Naive B cell (primary cell): ENCODE data around the gene RAB32. TPM values are rescaled to one million over a fixed set of nuclear protein-coding genes. Genes with fewer than 3 reads are reported as not detected.
A peak's percentile ranks its signal among the peaks of the same experiment; 100 is the strongest.

Experiments used
- ATAC-seq, 2 donors: fragments of 150-1000 bp; cut with Tn5 transposase; 2 replicates each; pipeline ENCODE4 v1.10.0; 2021; ENCODE audit warnings: low read depth in 2 of 2, mild to moderate bottlenecking in 2 of 2, moderate library complexity in 2 of 2
- DNase-seq: peaks from one replicate; pipeline ENCODE4 v3.0.0; 2022
- H3K27ac Mint-ChIP-seq, 6 donors: one replicate each; pipeline ENCODE4 v1.8.0; 2020 to 2022; ENCODE audit warnings: mild to moderate bottlenecking in 6 of 6, mixed read lengths in 6 of 6, moderate library complexity in 5 of 6, inconsistent platforms in 2 of 6
- H3K27me3 Mint-ChIP-seq, 3 donors: one replicate each; pipeline ENCODE4 v1.8.0; 2021 to 2022; ENCODE audit warnings: mixed read lengths in 3 of 3, mild to moderate bottlenecking in 1 of 3
- H3K36me3 Mint-ChIP-seq, 2 donors: one replicate each; pipeline ENCODE4 v1.8.0; 2020 to 2022; ENCODE audit warnings: mixed read lengths in 2 of 2, inconsistent platforms in 1 of 2, mild to moderate bottlenecking in 1 of 2
- H3K4me1 Mint-ChIP-seq, 3 donors: one replicate each; pipeline ENCODE4 v1.8.0; 2020 to 2022; ENCODE audit warnings: mixed read lengths in 3 of 3, inconsistent platforms in 1 of 3, mild to moderate bottlenecking in 1 of 3, moderate library complexity in 1 of 3
- H3K4me3 Mint-ChIP-seq, 8 donors: one replicate each; pipeline ENCODE4 v1.8.0; 2020 to 2022; ENCODE audit warnings: mild to moderate bottlenecking in 8 of 8, mixed read lengths in 8 of 8, moderate library complexity in 8 of 8, inconsistent platforms in 2 of 8
- H3K9me3 Mint-ChIP-seq, 7 donors: one replicate each; pipeline ENCODE4 v1.8.0; 2020 to 2022; ENCODE audit warnings: mixed read lengths in 7 of 7, mild to moderate bottlenecking in 5 of 7, inconsistent platforms in 2 of 7, moderate library complexity in 1 of 7
- polyA plus RNA-seq, 6 donors: library from polyadenylated mRNA; unstranded; fragments of 300-500 nt; fragmentation: Illumina TruSeq; gene quantifications; one replicate each; pipeline ENCODE4 v1.2.3, GENCODE V29; 2021; ENCODE audit warnings: low read depth in 6 of 6

RAB32 gene
- polyA plus RNA-seq, 6 donors from 2014 or later, result 0.93 to 3.4 (median 2.5) TPM

- DNase-seq, result no peak
- no peak overlapping the region for H3K27ac Mint-ChIP-seq
- peaks cover 0 to 5% (median 1%) of the 10 kb centered on the region in 7 donors for H3K9me3 Mint-ChIP-seq
- peaks cover 9% of the 10 kb centered on the region in 3 donors for H3K27me3 Mint-ChIP-seq
- no peaks in the 10 kb centered on the region for H3K36me3 Mint-ChIP-seq
- no peak overlapping the region for H3K4me3 Mint-ChIP-seq
- no peak for ATAC-seq
- peaks cover 2 to 6% (median 2%) of the 10 kb centered on the region in 3 donors for H3K4me1 Mint-ChIP-seq
Observed at GRCh38 chr6:146593986-146594385, 50.4 kb downstream of the RAB32 start.

GRCh38 chr6:146594495-146594894 is 50.9 kb downstream of the RAB32 start:
- Mint-ChIP-seq H3K27ac (no peak overlapping the region), H3K4me1 (peaks cover 7 to 10% (median 7%) of the 10 kb centered on the region in 3 donors), H3K36me3 (no peaks in the 10 kb centered on the region), H3K9me3 (peaks cover 0 to 9% (median 1%) of the 10 kb centered on the region in 7 donors), H3K4me3 (no peak overlapping the region), H3K27me3 (peaks cover 12 to 14% (median 13%) of the 10 kb centered on the region in 3 donors)
- no peak for DNase-seq
- no peak for ATAC-seq

- Mint-ChIP-seq H3K36me3 (no peaks in the 10 kb centered on the region), H3K27ac (no peak overlapping the region), H3K4me3 (no peak overlapping the region), H3K27me3 (peaks cover 15 to 27% (median 23%) of the 10 kb centered on the region in 3 donors), H3K4me1 (peaks cover 7 to 12% (median 10%) of the 10 kb centered on the region in 3 donors), H3K9me3 (peaks cover 0 to 13% (median 1%) of the 10 kb centered on the region in 7 donors)
- peak; percentile 40 to 57 for ATAC-seq
- DNase-seq, result no peak
Observed at GRCh38 chr6:146595972-146596731, 52.5 kb downstream of the RAB32 start.

DNA sequence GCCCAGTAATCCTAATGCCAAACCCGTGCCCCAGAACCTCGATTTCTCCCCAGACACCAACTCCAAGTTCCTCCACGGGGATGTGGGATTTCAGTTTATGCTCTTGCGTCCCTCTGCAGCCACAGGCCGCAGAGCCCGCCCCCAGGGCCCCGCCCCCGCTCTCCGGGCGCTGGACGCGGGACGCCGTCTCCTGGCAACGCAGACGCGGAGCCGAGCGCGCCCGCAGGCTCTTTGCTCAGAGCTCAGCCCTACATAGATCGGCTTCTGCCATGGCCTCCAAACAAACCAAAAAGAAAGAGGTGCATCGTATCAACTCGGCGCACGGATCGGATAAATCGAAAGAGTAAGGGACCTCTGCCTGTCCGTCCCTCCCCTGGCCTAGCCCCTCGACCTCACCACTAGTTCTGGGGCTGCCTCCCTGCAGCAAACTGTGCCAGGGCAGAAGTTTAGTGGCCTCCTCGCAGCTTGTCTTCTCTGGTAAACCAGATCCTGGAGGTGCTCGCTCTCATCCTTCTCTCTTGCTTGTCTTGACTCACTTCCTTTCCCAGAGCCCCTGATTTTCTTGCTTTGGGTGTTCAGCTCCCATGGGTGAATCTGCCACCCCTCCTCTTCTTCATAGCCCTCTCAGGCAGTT is 55.3 kb downstream of the RAB32 start, which contains the start of gene ADGB:
Gene ADGB (plus strand): TSS at position 201 of the 634 bp plus-strand sequence. CDS start 69 bp downstream, at position 270.
- Mint-ChIP-seq H3K27me3 (peaks cover 19 to 27% (median 23%) of the 10 kb centered on the region in 3 donors), H3K27ac (no peak within 1 kb of the TSS), H3K9me3 (peaks cover 0 to 13% (median 0%) of the 10 kb centered on the region in 7 donors), H3K4me3 (peak within 1 kb of the TSS in 2 of 8 donors; percentile 51 to 56), H3K36me3 (no peaks in the 10 kb centered on the region), H3K4me1 (peaks cover 7 to 12% (median 10%) of the 10 kb centered on the region in 3 donors)
- no peak for DNase-seq
- no peak for ATAC-seq

DNA sequence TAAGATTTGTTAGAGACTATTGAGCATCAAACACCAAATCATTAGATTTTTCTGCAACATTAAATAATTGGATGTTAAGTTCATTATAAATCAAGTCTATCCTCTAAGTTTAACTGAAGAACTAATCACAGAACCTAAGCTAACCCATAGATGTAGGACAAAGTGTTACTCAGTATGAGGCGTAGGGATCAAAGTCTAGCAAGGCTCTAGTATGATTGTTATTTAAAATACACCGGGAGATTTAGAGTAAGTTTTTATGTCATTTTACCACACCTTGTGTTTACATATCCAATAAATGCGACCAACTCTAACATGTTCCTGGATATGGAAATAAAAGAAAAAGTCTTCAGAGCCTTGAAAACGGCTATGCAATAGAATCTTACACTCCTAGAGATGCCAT is 57.7 kb downstream of the RAB32 start:
- Mint-ChIP-seq H3K36me3 (no peaks in the 10 kb centered on the region), H3K9me3 (peaks cover 0 to 13% (median 0%) of the 10 kb centered on the region in 7 donors), H3K27ac (no peak overlapping the region), H3K4me3 (no peak overlapping the region), H3K4me1 (peaks cover 6 to 12% (median 7%) of the 10 kb centered on the region in 3 donors), H3K27me3 (peaks cover 19 to 27% (median 23%) of the 10 kb centered on the region in 3 donors)
- DNase-seq (no peak), ATAC-seq (no peak)

DNA sequence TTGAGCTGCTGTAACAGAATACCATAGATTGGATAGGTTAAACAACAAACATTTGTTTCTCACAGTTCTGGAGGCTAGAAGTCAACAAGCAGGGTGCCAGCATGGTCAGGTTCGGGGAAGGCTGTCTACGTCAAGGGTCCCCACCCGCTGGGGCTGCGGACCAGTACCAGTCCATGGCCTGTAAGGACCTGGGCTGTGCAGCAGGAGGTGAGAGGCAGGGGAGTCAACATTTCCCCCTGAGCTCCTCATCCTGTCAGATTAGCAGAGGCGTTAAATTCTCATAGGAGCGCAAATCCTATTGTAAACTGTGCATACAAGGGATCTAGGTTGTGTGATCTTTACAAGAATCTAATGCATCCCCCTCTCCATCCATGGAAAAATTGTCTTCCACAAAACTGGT is 58.9 kb downstream of the RAB32 start:
- no peak for DNase-seq
- H3K27me3 Mint-ChIP-seq, result peaks cover 19 to 27% (median 23%) of the 10 kb centered on the region in 3 donors
- no peak overlapping the region for H3K27ac Mint-ChIP-seq
- peaks cover 0 to 13% (median 0%) of the 10 kb centered on the region in 7 donors for H3K9me3 Mint-ChIP-seq
- no peak for ATAC-seq
- no peak overlapping the region for H3K4me3 Mint-ChIP-seq
- H3K4me1 Mint-ChIP-seq, result peaks cover 6 to 12% (median 7%) of the 10 kb centered on the region in 3 donors
- no peaks in the 10 kb centered on the region for H3K36me3 Mint-ChIP-seq

Other genes starting within 250 kb of the RAB32 start
- gene ADGB, start 55.1 kb downstream of the RAB32 start, polyA plus RNA-seq, result not detected